DLD1 (cell line): ENCODE results near the gene THSD7B.

Experiments used
- in situ Hi-C: cut with HindIII; loops from 2 replicates; pipeline ENCODE4 v1.10.0; 2017; ENCODE audit warnings: low sequenced_read_pairs

THSD7B gene

GRCh38 chr2:137190411-137191195 lies 425.3 kb downstream of the THSD7B start:
- in situ Hi-C loops = no loop called here

GRCh38 chr2:137192366-137193310 lies 427.3 kb downstream of the THSD7B start:
- in situ Hi-C loops = no loop called here

- in situ Hi-C loops = no loop called here
These were observed 428.1 kb downstream of the THSD7B start for GRCh38 chr2:137193401-137193800.

- in situ Hi-C loops = no loop called here
These were observed 428.8 kb downstream of the THSD7B start for GRCh38 chr2:137194111-137194510.

- in situ Hi-C loops = no loop called here
These were observed 434.4 kb downstream of the THSD7B start for GRCh38 chr2:137199751-137200150.

GRCh38 chr2:137202318-137202717 lies 437.0 kb downstream of the THSD7B start:
- in situ Hi-C loops = no loop called here

GRCh38 chr2:137205324-137205723 lies 440.0 kb downstream of the THSD7B start:
- in situ Hi-C loops = no loop called here

- in situ Hi-C loops = no loop called here
These were observed 440.7 kb downstream of the THSD7B start for GRCh38 chr2:137206069-137206468.

- in situ Hi-C loops = no loop called here
These were observed 441.7 kb downstream of the THSD7B start for GRCh38 chr2:137207030-137207429.

GRCh38 chr2:137208431-137208891 lies 443.1 kb downstream of the THSD7B start:
- in situ Hi-C loops = no loop called here

GRCh38 chr2:137210039-137210438 lies 444.7 kb downstream of the THSD7B start:
- in situ Hi-C loops = no loop called here

- in situ Hi-C loops = no loop called here
These were observed 446.4 kb downstream of the THSD7B start for GRCh38 chr2:137211761-137212160.

GRCh38 chr2:137220438-137220993 lies 455.2 kb downstream of the THSD7B start:
- in situ Hi-C loops = no loop called here

GRCh38 chr2:137221797-137222492 lies 456.6 kb downstream of the THSD7B start:
- in situ Hi-C loops = no loop called here

- in situ Hi-C loops = no loop called here
These were observed 458.4 kb downstream of the THSD7B start for GRCh38 chr2:137223722-137224121.

GRCh38 chr2:137228566-137228965 lies 463.2 kb downstream of the THSD7B start:
- in situ Hi-C loops = no loop called here

GRCh38 chr2:137229834-137230233 lies 464.5 kb downstream of the THSD7B start:
- in situ Hi-C loops = no loop called here

- in situ Hi-C loops = no loop called here
These were observed 466.3 kb downstream of the THSD7B start for GRCh38 chr2:137231628-137232027.

GRCh38 chr2:137232076-137232475 lies 466.7 kb downstream of the THSD7B start:
- in situ Hi-C loops = no loop called here

- in situ Hi-C loops = no loop called here
These were observed 467.7 kb downstream of the THSD7B start for GRCh38 chr2:137233091-137233490.

GRCh38 chr2:137237055-137237454 lies 471.7 kb downstream of the THSD7B start:
- in situ Hi-C loops = no loop called here
